Stomach (tissue), 4 donors: Measurements from ENCODE around the gene OPN5.

ENCODE experiments used
- CTCF ChIP-seq, 7 experiments: fragments of 450-650 bp in 4 of 7; fragments of 200-600 bp in 3 of 7; sonication (generic) in 3 of 7; IDR thresholded peaks; one replicate each; pipeline ENCODE4 v1.5.1; 2016 to 2019; ENCODE audit warnings: antibody characterized with exemption in 7 of 7, control low read depth in 2 of 7, mild to moderate bottlenecking in 1 of 7
- EP300 ChIP-seq: sonication (generic); formaldehyde crosslinking; IDR thresholded peaks from one replicate; pipeline ENCODE4 v1.6.1; 2017; ENCODE audit warnings: antibody characterized with exemption
- POLR2A ChIP-seq, 4 donors: fragments of 450-650 bp; IDR thresholded peaks; one replicate each; pipeline ENCODE4 v1.6.1; 2016; ENCODE audit warnings: antibody characterized with exemption in 4 of 4, control low read depth in 2 of 4, mild to moderate bottlenecking in 1 of 4, moderate library complexity in 1 of 4
- POLR2AphosphoS5 ChIP-seq, 3 donors: sonication (generic); formaldehyde crosslinking; IDR thresholded peaks; one replicate each; pipeline ENCODE4 v1.6.1; 2016; ENCODE audit warnings: antibody characterized with exemption in 3 of 3

- no peak for TF ChIP-seq CTCF (IDR thresholded peaks at IDR 0.05)
- TF ChIP-seq POLR2A (IDR thresholded peaks at IDR 0.05): no peak
- no peak for TF ChIP-seq POLR2AphosphoS5 (IDR thresholded peaks at IDR 0.05)
- TF ChIP-seq EP300: no peak
Measured at GRCh38 chr6:47817749-47818148, 35.9 kb downstream of the OPN5 start.
